ENCODE results near the gene TEX38. TPM values are rescaled to one million over a fixed set of nuclear protein-coding genes. Genes with fewer than 3 reads are reported as not detected.
"Not testable (repeated sequence)": the region's sequence is repeated elsewhere in the genome, so short reads cannot be mapped to it uniquely, and the experiment has no call there.

Gene TEX38
- polyA plus RNA-seq, 2 of the 4 experiments (the other 2 are of a cell fraction), result not detected

DNA sequence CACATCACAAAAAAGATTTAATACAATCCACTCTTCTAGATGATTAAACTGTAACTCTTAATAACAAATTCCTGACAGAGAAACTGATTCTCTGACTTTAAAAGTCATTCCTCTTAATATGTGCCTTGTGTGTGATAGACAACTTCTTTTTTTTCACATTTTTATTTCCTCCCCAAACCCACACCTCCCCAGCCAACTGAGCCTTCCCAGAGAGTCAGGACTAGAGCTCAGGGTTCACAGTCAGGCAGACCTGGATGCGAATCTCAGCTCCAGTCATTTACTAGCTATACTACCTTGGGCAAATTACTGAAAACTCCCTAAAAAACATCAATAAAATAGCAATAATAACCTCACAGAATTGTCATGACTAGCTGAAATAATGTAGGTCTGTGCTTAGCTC, 17.6 kb upstream of the TEX38 start (continued):
- no peak for TF ChIP-seq BCL3 (IDR thresholded peaks at IDR 0.05)
- TF ChIP-seq PHF8 (IDR thresholded peaks at IDR 0.05; ENCODE audit: borderline replicate concordance, low read depth), result no peak
- TF ChIP-seq ZSCAN20 (CRISPR knock-in tag; IDR thresholded peaks at IDR 0.05), result no peak
- TF ChIP-seq CTCF (IDR thresholded peaks at IDR 0.05), result no peak
- no peak for TF ChIP-seq JUNB (IDR thresholded peaks at IDR 0.05)
- no peak for TF ChIP-seq CBX2 (IDR thresholded peaks at IDR 0.05; ENCODE audit: borderline replicate concordance, low read depth)

GRCh38 chr1:46654698-46655097, 17.0 kb upstream of the TEX38 start:
- H3K4me2 ChIP-seq; POLR2A ChIA-PET; H3K4me3 ChIP-seq; DNase-seq (ENCODE audit: low read depth in 1 of 2, low spot score in 1 of 2); H3K27ac ChIP-seq; H3K9me3 ChIP-seq; ATAC-seq; FAIRE-seq; CTCF ChIA-PET: not testable (repeated sequence)
- WGBS (ENCODE audit: missing lambda C conversion rate), result 93% methylated on average over 2 of the region's 2 CpGs
- H3K4me1 ChIP-seq, result peaks cover 15% of the 10 kb centered on the region; the same call in 2 of the 3 replicates

DNA sequence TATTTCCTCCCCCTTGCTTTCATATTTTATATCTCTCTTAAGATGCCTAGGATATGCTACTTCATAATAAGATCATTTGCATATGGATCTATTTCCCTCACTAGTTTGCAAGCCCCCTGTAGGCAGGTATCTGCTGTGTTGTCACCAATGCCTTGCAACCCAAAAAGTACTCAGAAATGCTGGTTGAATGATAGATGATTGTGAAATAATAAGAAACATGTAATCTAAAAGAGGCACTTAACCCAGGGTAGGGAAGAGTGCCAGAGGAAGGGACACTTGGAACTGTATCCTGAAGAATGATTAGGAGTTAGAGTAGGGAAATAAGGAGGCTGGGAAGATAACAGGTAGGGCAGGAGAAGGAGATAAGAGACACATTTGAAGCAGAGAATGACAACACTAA, 15.8 kb upstream of the TEX38 start:
- CTCF ChIA-PET, result interaction anchor here (0.7 kb wide), 1 partner anchor 128 kb away, joined by 3 read pairs; no protein-coding TSS in a partner anchor
- DNase-seq (ENCODE audit: low read depth in 1 of 2, low spot score in 1 of 2), result no peak
- Histone ChIP-seq H3K9me3 (no peaks in the 10 kb centered on the region), H3K27ac (no peak overlapping the region), H3K4me3 (no peak overlapping the region), H3K4me1 (peaks cover 15% of the 10 kb centered on the region; the same call in 2 of the 3 replicates), H3K4me2 (no peak overlapping the region)
- POLR2A ChIA-PET, result no interaction called here
- TF ChIP-seq HEYL (CRISPR knock-in tag; IDR thresholded peaks at IDR 0.05) (no peak), SREBF2 (IDR thresholded peaks at IDR 0.05) (no peak), FOSB (CRISPR knock-in tag; IDR thresholded peaks at IDR 0.05) (no peak), BCL3 (IDR thresholded peaks at IDR 0.05) (no peak), HOXB13 (CRISPR knock-in tag; IDR thresholded peaks at IDR 0.05; ENCODE audit: low read depth) (no peak), EP300 (IDR thresholded peaks at IDR 0.05) (no peak)
- TF ChIP-seq, protein P1, sequence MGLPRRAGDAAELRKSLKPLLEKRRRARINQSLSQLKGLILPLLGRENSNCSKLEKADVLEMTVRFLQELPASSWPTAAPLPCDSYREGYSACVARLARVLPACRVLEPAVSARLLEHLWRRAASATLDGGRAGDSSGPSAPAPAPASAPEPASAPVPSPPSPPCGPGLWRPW (IDR thresholded peaks at IDR 0.05), result no peak
- FAIRE-seq, result no peak
- ATAC-seq, result no peak

DNA sequence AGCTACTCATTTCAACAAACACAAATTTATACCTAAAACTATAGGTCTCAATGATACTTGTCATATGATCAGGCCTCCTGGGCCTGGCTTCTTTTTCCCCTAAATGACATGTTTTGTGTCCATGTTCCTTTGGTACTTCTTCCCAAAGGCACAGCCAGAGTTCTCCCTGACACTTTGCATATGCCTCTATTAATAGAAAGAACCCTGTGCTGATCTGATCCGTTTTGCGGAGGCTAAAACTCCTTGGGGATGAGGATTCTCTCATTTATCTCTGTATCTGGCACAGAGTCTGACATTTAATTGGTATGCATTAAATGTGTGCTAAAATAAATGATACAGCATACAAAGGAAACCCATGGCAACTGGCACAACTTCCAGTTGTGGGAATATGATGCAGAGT, 15.0 kb upstream of the TEX38 start:
- WGBS (ENCODE audit: missing lambda C conversion rate), result 97% methylated on average over 2 of the region's 2 CpGs
- no peak overlapping the region for H3K4me2 ChIP-seq
- H3K4me3 ChIP-seq, result no peak overlapping the region
- H3K27ac ChIP-seq, result no peak overlapping the region
- H3K4me1 ChIP-seq, result peaks cover 15% of the 10 kb centered on the region; the same call in 2 of the 3 replicates
- DNase-seq (ENCODE audit: low read depth in 1 of 2, low spot score in 1 of 2), result no peak
- H3K9me3 ChIP-seq, result no peaks in the 10 kb centered on the region
- TF ChIP-seq KDM1A (IDR thresholded peaks at IDR 0.05; ENCODE audit: low read depth) (no peak), HOXB13 (CRISPR knock-in tag; IDR thresholded peaks at IDR 0.05; ENCODE audit: low read depth) (no peak), JUN (IDR thresholded peaks at IDR 0.05) (no peak), NFE2L2 (conservative IDR thresholded peaks at IDR 0.05; ENCODE audit: low read length) (no peak), REST (IDR thresholded peaks at IDR 0.05) (no peak), BHLHE40 (IDR thresholded peaks at IDR 0.05; ENCODE audit: low read depth, low read length) (no peak), ATOH8 (CRISPR knock-in tag; IDR thresholded peaks at IDR 0.05; ENCODE audit: low read depth) (no peak)
- ATAC-seq, result no peak
- ChIA-PET CTCF (no interaction called here), POLR2A (no interaction called here)
- no peak for FAIRE-seq

Data from A549 (cell line).